Measurements from ENCODE around the gene SRGAP2B.
"Not testable (repeated sequence)": the region's sequence is repeated elsewhere in the genome, so short reads cannot be mapped to it uniquely, and the experiment has no call there.

Gene SRGAP2B

GRCh38 chr1:145077872-145078786 is 17.0 kb downstream of the SRGAP2B start:
- H3K36me3 ChIP-seq (ENCODE audit: control insufficient read depth, low read length); H3K4me1 ChIP-seq (ENCODE audit: control insufficient read depth, low read length); H3K9me3 ChIP-seq (ENCODE audit: control insufficient read depth, insufficient read depth, low read length); H3K4me3 ChIP-seq (ENCODE audit: low read length); H3K4me2 ChIP-seq (ENCODE audit: low read length); H3K9me2 ChIP-seq (replicated peaks; ENCODE audit: control insufficient read depth, low read length); H3K79me2 ChIP-seq (ENCODE audit: control insufficient read depth, low read length); H3K27ac ChIP-seq (ENCODE audit: low read depth, low read length); H3F3A ChIP-seq (ENCODE audit: control insufficient read depth, insufficient read depth); H4K20me1 ChIP-seq (ENCODE audit: control insufficient read depth, insufficient read depth, low read depth, low read length); H3K27me3 ChIP-seq (ENCODE audit: control insufficient read depth, low read length): not testable (repeated sequence)

DNA sequence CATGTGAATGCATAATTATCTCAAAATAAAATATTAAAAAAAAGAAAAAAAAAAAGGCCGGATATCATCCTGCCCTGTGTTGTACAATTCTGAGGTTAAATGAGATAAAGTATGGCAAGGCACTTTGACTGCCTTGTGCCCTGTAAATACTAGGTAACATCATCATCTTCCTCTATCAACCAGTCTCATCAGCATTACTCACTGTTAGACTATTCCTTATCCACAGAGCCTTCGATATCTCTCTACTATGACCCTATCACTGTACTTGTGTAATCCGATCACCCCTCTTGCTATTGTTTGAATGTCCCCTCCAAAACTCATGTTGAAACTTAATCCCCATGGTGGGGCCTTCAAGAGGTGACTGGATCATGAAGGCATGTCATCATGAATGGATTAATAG is 18.3 kb downstream of the SRGAP2B start:
- H4K20me1 ChIP-seq (ENCODE audit: control insufficient read depth, insufficient read depth, low read depth, low read length); H3K9me3 ChIP-seq (ENCODE audit: control insufficient read depth, insufficient read depth, low read length); H3K27ac ChIP-seq (ENCODE audit: low read depth, low read length); H3K4me3 ChIP-seq (ENCODE audit: low read length); H3F3A ChIP-seq (ENCODE audit: control insufficient read depth, insufficient read depth); H3K4me1 ChIP-seq (ENCODE audit: control insufficient read depth, low read length); H3K9me2 ChIP-seq (replicated peaks; ENCODE audit: control insufficient read depth, low read length); H3K36me3 ChIP-seq (ENCODE audit: control insufficient read depth, low read length); H3K4me2 ChIP-seq (ENCODE audit: low read length); H3K27me3 ChIP-seq (ENCODE audit: control insufficient read depth, low read length); H3K79me2 ChIP-seq (ENCODE audit: control insufficient read depth, low read length): not testable (repeated sequence)

DNA sequence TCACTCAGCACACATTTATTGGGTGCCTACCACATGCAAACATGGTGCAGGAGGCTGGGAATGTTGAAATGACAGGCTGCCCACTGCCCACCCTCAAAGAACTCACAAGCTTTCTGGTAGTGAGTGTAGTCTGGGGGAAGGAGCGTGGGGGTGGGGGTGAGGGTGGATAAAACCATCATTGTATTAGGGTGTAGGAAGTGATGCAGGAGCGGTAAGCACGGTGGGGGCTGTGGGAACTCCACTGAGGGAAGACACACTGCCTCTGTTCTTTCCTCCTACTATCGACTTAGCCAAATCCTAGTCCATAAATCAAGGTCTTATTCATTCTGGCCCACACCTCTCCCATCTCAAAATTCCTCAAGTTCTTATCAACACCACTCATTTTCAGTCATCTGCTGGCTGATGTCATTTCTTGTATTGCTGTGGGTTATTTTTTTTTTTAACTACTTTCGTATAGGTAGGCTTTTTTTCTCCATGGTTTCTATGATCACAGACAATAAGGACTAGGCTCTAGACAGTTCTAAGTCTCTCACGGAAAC is 21.0 kb downstream of the SRGAP2B start:
- not testable (repeated sequence) for H4K20me1 ChIP-seq (ENCODE audit: control insufficient read depth, insufficient read depth, low read depth, low read length); H3K4me3 ChIP-seq (ENCODE audit: low read length); H3K4me1 ChIP-seq (ENCODE audit: control insufficient read depth, low read length); H3F3A ChIP-seq (ENCODE audit: control insufficient read depth, insufficient read depth); H3K79me2 ChIP-seq (ENCODE audit: control insufficient read depth, low read length); H3K27ac ChIP-seq (ENCODE audit: low read depth, low read length); H3K9me2 ChIP-seq (replicated peaks; ENCODE audit: control insufficient read depth, low read length); H3K36me3 ChIP-seq (ENCODE audit: control insufficient read depth, low read length); H3K4me2 ChIP-seq (ENCODE audit: low read length); H3K9me3 ChIP-seq (ENCODE audit: control insufficient read depth, insufficient read depth, low read length); H3K27me3 ChIP-seq (ENCODE audit: control insufficient read depth, low read length)

- H3K4me2 ChIP-seq (ENCODE audit: low read length); H3K79me2 ChIP-seq (ENCODE audit: control insufficient read depth, low read length); H3K4me1 ChIP-seq (ENCODE audit: control insufficient read depth, low read length); H3F3A ChIP-seq (ENCODE audit: control insufficient read depth, insufficient read depth); H3K9me3 ChIP-seq (ENCODE audit: control insufficient read depth, insufficient read depth, low read length); H4K20me1 ChIP-seq (ENCODE audit: control insufficient read depth, insufficient read depth, low read depth, low read length); H3K27ac ChIP-seq (ENCODE audit: low read depth, low read length); H3K4me3 ChIP-seq (ENCODE audit: low read length); H3K27me3 ChIP-seq (ENCODE audit: control insufficient read depth, low read length); H3K36me3 ChIP-seq (ENCODE audit: control insufficient read depth, low read length); H3K9me2 ChIP-seq (replicated peaks; ENCODE audit: control insufficient read depth, low read length): not testable (repeated sequence)
These were observed 23.6 kb downstream of the SRGAP2B start for GRCh38 chr1:145071569-145071968.

GRCh38 chr1:145066486-145066885 is 28.6 kb downstream of the SRGAP2B start:
- H3K4me3 ChIP-seq (ENCODE audit: low read length); H3K9me2 ChIP-seq (replicated peaks; ENCODE audit: control insufficient read depth, low read length); H3K4me1 ChIP-seq (ENCODE audit: control insufficient read depth, low read length); H3K4me2 ChIP-seq (ENCODE audit: low read length); H3K27ac ChIP-seq (ENCODE audit: low read depth, low read length); H3K9me3 ChIP-seq (ENCODE audit: control insufficient read depth, insufficient read depth, low read length); H3F3A ChIP-seq (ENCODE audit: control insufficient read depth, insufficient read depth); H3K79me2 ChIP-seq (ENCODE audit: control insufficient read depth, low read length); H3K27me3 ChIP-seq (ENCODE audit: control insufficient read depth, low read length); H4K20me1 ChIP-seq (ENCODE audit: control insufficient read depth, insufficient read depth, low read depth, low read length); H3K36me3 ChIP-seq (ENCODE audit: control insufficient read depth, low read length): not testable (repeated sequence)

- H3K36me3 ChIP-seq (ENCODE audit: control insufficient read depth, low read length); H3K79me2 ChIP-seq (ENCODE audit: control insufficient read depth, low read length); H4K20me1 ChIP-seq (ENCODE audit: control insufficient read depth, insufficient read depth, low read depth, low read length); H3K4me3 ChIP-seq (ENCODE audit: low read length); H3K9me2 ChIP-seq (replicated peaks; ENCODE audit: control insufficient read depth, low read length); H3K27ac ChIP-seq (ENCODE audit: low read depth, low read length); H3K4me2 ChIP-seq (ENCODE audit: low read length); H3K9me3 ChIP-seq (ENCODE audit: control insufficient read depth, insufficient read depth, low read length); H3F3A ChIP-seq (ENCODE audit: control insufficient read depth, insufficient read depth); H3K4me1 ChIP-seq (ENCODE audit: control insufficient read depth, low read length); H3K27me3 ChIP-seq (ENCODE audit: control insufficient read depth, low read length): not testable (repeated sequence)
These were observed 29.8 kb downstream of the SRGAP2B start for GRCh38 chr1:145065194-145065826.

DNA sequence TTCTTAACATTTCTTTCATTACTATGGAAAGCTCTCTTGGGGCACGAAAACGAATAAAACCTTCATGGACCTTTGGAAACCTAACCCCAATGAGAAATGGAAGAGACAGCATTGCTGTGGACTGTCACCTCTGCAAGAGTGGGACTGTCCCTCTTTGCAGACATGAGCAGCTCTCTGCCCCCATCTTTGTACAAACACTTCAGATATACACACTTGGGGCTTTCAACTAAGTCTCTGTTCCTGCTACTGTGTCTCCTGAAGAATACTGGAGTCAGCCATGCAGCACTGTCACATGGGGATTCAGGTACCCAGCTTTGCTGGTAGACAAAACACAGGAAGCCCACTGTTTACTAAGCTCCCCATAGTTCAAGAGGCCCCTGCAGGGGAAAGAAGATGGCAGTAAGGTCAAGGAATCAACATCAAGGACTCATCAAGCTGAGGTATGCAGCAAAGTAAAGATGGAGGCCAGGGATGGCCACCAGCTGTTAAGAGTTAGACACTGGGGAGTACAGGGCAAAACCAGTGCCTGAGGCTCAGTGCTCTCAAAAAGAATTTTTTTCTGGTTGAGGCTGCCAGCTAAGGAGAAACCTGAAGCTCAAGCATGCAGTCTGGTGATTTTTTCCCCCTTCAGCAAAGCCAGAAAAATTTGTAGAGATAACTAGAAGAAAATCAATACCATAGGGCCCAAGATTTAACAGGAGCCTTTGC is 31.0 kb downstream of the SRGAP2B start:
- H3K27ac ChIP-seq (ENCODE audit: low read depth, low read length); H3K79me2 ChIP-seq (ENCODE audit: control insufficient read depth, low read length); H3K4me2 ChIP-seq (ENCODE audit: low read length): not testable (repeated sequence)

GRCh38 chr1:145063285-145063684 is 31.8 kb downstream of the SRGAP2B start:
- H3K4me2 ChIP-seq (ENCODE audit: low read length); H3K36me3 ChIP-seq (ENCODE audit: control insufficient read depth, low read length); H3K9me2 ChIP-seq (replicated peaks; ENCODE audit: control insufficient read depth, low read length); H3K9me3 ChIP-seq (ENCODE audit: control insufficient read depth, insufficient read depth, low read length); H4K20me1 ChIP-seq (ENCODE audit: control insufficient read depth, insufficient read depth, low read depth, low read length); H3F3A ChIP-seq (ENCODE audit: control insufficient read depth, insufficient read depth); H3K4me3 ChIP-seq (ENCODE audit: low read length); H3K4me1 ChIP-seq (ENCODE audit: control insufficient read depth, low read length); H3K27ac ChIP-seq (ENCODE audit: low read depth, low read length); H3K79me2 ChIP-seq (ENCODE audit: control insufficient read depth, low read length); H3K27me3 ChIP-seq (ENCODE audit: control insufficient read depth, low read length): not testable (repeated sequence)

More for the DNA sequence above, 31.0 kb downstream of the SRGAP2B start:
- H4K20me1 ChIP-seq (ENCODE audit: control insufficient read depth, insufficient read depth, low read depth, low read length); H3K9me3 ChIP-seq (ENCODE audit: control insufficient read depth, insufficient read depth, low read length); H3K36me3 ChIP-seq (ENCODE audit: control insufficient read depth, low read length); H3K9me2 ChIP-seq (replicated peaks; ENCODE audit: control insufficient read depth, low read length); H3K4me1 ChIP-seq (ENCODE audit: control insufficient read depth, low read length); H3F3A ChIP-seq (ENCODE audit: control insufficient read depth, insufficient read depth); H3K27me3 ChIP-seq (ENCODE audit: control insufficient read depth, low read length); H3K4me3 ChIP-seq (ENCODE audit: low read length): not testable (repeated sequence)

Data from DOHH2 (cell line).